ENCODE data around the gene RET. TPM values are rescaled to one million over a fixed set of nuclear protein-coding genes. Genes with fewer than 3 reads are reported as not detected.

The RET gene
- total and polyA plus RNA-seq, 2 of the 8 experiments (the other 6 are each of a cell fraction or from before 2014, with no cell fraction given) = 6.7 to 8.4 TPM

DNA sequence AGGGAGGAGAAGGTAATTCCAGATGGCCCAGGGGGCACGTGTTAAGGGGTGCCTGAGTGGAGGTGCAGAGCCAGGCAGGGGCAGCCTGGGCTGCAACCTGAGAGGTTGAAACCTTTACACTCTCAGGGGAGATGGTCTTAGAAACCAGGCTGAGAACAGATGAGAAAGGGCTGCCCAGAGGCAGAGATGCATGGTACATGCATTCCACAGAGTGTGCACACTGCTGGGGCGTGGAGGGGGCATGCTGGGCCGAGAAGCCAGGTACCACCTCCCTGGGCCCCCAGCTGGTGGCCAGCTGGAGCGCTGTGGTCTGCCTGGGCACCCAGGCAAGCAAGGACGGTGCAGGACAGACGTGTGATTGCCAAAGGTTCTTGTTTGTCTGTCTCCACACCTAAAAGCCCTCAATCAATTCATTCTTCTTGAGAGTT lies 47.2 kb downstream of the RET start:
- Histone ChIP-seq H3K9ac (replicated peaks in 1 of 4; ENCODE audit: extremely low read depth in 1 of 4, low read depth in 3 of 4, low read length in 3 of 4) (no peak overlapping the region), H4K5ac (ENCODE audit: insufficient read length, low read depth, low read length) (no peak overlapping the region), H3K36me3 (ENCODE audit: control insufficient read depth in 2 of 4, insufficient read depth in 4 of 4, low read length in 3 of 4) (no peaks in the 10 kb centered on the region; a peak in 2 of 8 replicates), H3K23ac (ENCODE audit: insufficient read length) (no peak overlapping the region), H3K56ac (replicated peaks; ENCODE audit: insufficient read length, low read depth, low read length) (no peak overlapping the region), H2AK5ac (ENCODE audit: low read depth, low read length) (no peak overlapping the region), H2BK120ac (replicated peaks; ENCODE audit: low read depth, low read length) (no peak overlapping the region), H3K18ac (ENCODE audit: extremely low read depth, low read length) (no peak overlapping the region), H3K9me3 (ENCODE audit: insufficient read depth in 2 of 2, low read depth in 1 of 2, low read length in 1 of 2) (no peaks in the 10 kb centered on the region; a peak in 1 of 4 replicates), H4K20me1 (replicated peaks in 1 of 2; ENCODE audit: control insufficient read depth in 1 of 2, insufficient read depth in 2 of 2, low read length in 2 of 2) (no peaks in the 10 kb centered on the region), H4K8ac (ENCODE audit: extremely low read depth, insufficient read depth, low read length) (no peak overlapping the region), H3K4me1 (replicated peaks in 1 of 4; ENCODE audit: control insufficient read depth in 3 of 4, insufficient read depth in 4 of 4, low read length in 3 of 4) (no peaks in the 10 kb centered on the region), H3K79me1 (ENCODE audit: low read depth, low read length) (no peaks in the 10 kb centered on the region), H3K79me2 (ENCODE audit: control insufficient read depth in 1 of 2, insufficient read depth in 2 of 2, low read length in 2 of 2) (no peaks in the 10 kb centered on the region), H3K14ac (ENCODE audit: insufficient read length) (no peak overlapping the region), H2AFZ (ENCODE audit: low read length) (no peak overlapping the region), H2BK15ac (ENCODE audit: low read length) (no peak overlapping the region), H3K23me2 (ENCODE audit: low read depth, low read length) (no peaks in the 10 kb centered on the region), H2BK20ac (ENCODE audit: low read length) (no peak overlapping the region), H2BK12ac (ENCODE audit: low read depth, low read length) (no peak overlapping the region), H2BK5ac (ENCODE audit: low read depth, low read length) (no peak overlapping the region), H3K4me3 (ENCODE audit: extremely low read depth in 1 of 4, insufficient read depth in 2 of 4, low read depth in 3 of 4, low read length in 4 of 4) (no peak overlapping the region), H3K4me2 (ENCODE audit: insufficient read depth in 1 of 2, low read depth in 2 of 2, low read length in 2 of 2) (no peak overlapping the region), H4K91ac (replicated peaks; ENCODE audit: insufficient read length, low read length) (no peak overlapping the region), H3K27me3 (replicated peaks in 1 of 4; ENCODE audit: control insufficient read depth in 3 of 4, extremely low read depth in 1 of 4, insufficient read depth in 3 of 4, low read length in 3 of 4) (no peaks in the 10 kb centered on the region), H3K27ac (ENCODE audit: low read depth, low read length) (no peak overlapping the region), H3K4ac (replicated peaks; ENCODE audit: insufficient read length, low read depth, low read length) (no peak overlapping the region)
- CTCF ChIA-PET (ENCODE audit: partially characterized antibody) = interaction anchor here (0.8 kb wide), 1 partner anchor 81 kb away, joined by 3 read pairs; no protein-coding TSS in a partner anchor
- WGBS, 2 experiments (ENCODE audit: extremely low coverage in 1 of 2, insufficient coverage in 1 of 2, insufficient read length in 1 of 2, insufficient replicate concordance in 2 of 2, low coverage in 1 of 2, low lambda C conversion rate in 2 of 2, missing lambda C conversion rate in 1 of 2) = 92% methylated on average over 5 of the region's 6 CpGs; no CpG with 5 or more reads in 1 of the 2 experiments
- DNase-seq (ENCODE audit: low read depth in 1 of 2, low spot score in 2 of 2) (peak in 1 of 2 experiments; percentile 16), FAIRE-seq (no peak)
- POLR2A ChIA-PET (ENCODE audit: partially characterized antibody) = interaction anchor here (1.1 to 1.2 kb wide), 2 partner anchors 19 to 78 kb away, joined by 3 read pairs; no protein-coding TSS in a partner anchor
- TF ChIP-seq CHD1 (IDR thresholded peaks at IDR 0.05; ENCODE audit: low read depth, low read length) = no peak

Measured in H1 (cell line).